HepG2 (cell line): ENCODE measurements around the gene CSNK2B. TPM values are rescaled to one million over a fixed set of nuclear protein-coding genes. Genes with fewer than 3 reads are reported as not detected.

Experiments used
- ATF1 ChIP-seq: IDR thresholded peaks from 2 replicates; pipeline ENCODE4 v1.6.1; 2016; ENCODE audit warnings: mild to moderate bottlenecking, control low read depth
- ETS1 ChIP-seq: sonication (generic); formaldehyde crosslinking; IDR thresholded peaks from 2 replicates; pipeline ENCODE4 v1.4.0; 2020; ENCODE audit warnings: missing genetic modification reagents
- FUBP1 ChIP-seq: sonication (generic); formaldehyde crosslinking; IDR thresholded peaks from 2 replicates; pipeline ENCODE4 v1.5.1; 2020; ENCODE audit warnings: missing genetic modification reagents, mild to moderate bottlenecking, borderline replicate concordance
- HNF1A ChIP-seq, 2 experiments: sonication (generic) in 1 of 2; formaldehyde crosslinking in 1 of 2; IDR thresholded peaks; 2 replicates each; pipeline versions ENCODE4 v1.4.0 to v1.6.1; 2016 to 2020; ENCODE audit warnings: borderline replicate concordance in 1 of 2, low read depth in 1 of 2, mild to moderate bottlenecking in 1 of 2, missing genetic modification reagents in 1 of 2
- HNRNPL ChIP-seq: fragments of 200-400 bp; formaldehyde crosslinking; IDR thresholded peaks from 2 replicates; pipeline ENCODE4 v1.6.1; 2017; ENCODE audit warnings: mild to moderate bottlenecking, low read depth, low read length
- KDM1A ChIP-seq: IDR thresholded peaks from 2 replicates; pipeline ENCODE4 v1.6.1; 2016; ENCODE audit warnings: missing compliant biosample characterization
- NFAT5 ChIP-seq: sonication (generic); formaldehyde crosslinking; IDR thresholded peaks from 2 replicates; pipeline ENCODE4 v1.4.0; 2020; ENCODE audit warnings: missing genetic modification reagents
- RELA ChIP-seq: sonication (generic); formaldehyde crosslinking; IDR thresholded peaks from 2 replicates; pipeline ENCODE4 v1.4.0; 2020; ENCODE audit warnings: missing genetic modification reagents
- TEAD3 ChIP-seq: optimal IDR thresholded peaks from 2 replicates; pipeline ENCODE3; 2016; ENCODE audit warnings: borderline replicate concordance
- ZBTB14 ChIP-seq: sonication (generic); formaldehyde crosslinking; IDR thresholded peaks from 2 replicates; pipeline ENCODE4 v1.4.0; 2020; ENCODE audit warnings: missing genetic modification reagents
- ZNF414 ChIP-seq: sonication (generic); formaldehyde crosslinking; IDR thresholded peaks from 2 replicates; pipeline ENCODE4 v1.5.0; 2020; ENCODE audit warnings: missing genetic modification reagents
- ZNF563 ChIP-seq: sonication (generic); formaldehyde crosslinking; IDR thresholded peaks from 2 replicates; pipeline ENCODE4 v1.8.0; 2022; ENCODE audit warnings: mild to moderate bottlenecking, moderate library complexity, missing genetic modification reagents
- polyA plus RNA-seq, 8 experiments: library from polyadenylated mRNA; depleted of rRNA in 3 of 8; stranded (reverse) in 7 of 8; unstranded in 1 of 8; fragments of >200 nt; fragmentation: Illumina TruSeq in 4 of 8; extraction: Trizol in 4 of 8; gene quantifications; 2 replicates each; pipeline versions ENCODE4 v1.2.1 to v1.2.3, GENCODE V29; 2011 to 2016; ENCODE audit warnings: low read depth in 4 of 8, missing spikeins in 1 of 8, mixed read lengths in 1 of 8; ENCODE audit not compliant: insufficient read depth in 1 of 8
- total RNA-seq, 5 experiments: library from RNA; depleted of rRNA; stranded (reverse); fragments of >200 nt; fragmentation: Illumina TruSeq; extraction: Trizol; gene quantifications; 2 replicates each; pipeline ENCODE4 v1.2.3, GENCODE V29; 2016; ENCODE audit warnings: low read depth in 1 of 5

CSNK2B gene
- total and polyA plus RNA-seq, 2 of the 13 experiments (the other 11 are each of a cell fraction or from before 2014, with no cell fraction given) = 111 to 296 TPM

GRCh38 chr6:31665501-31666336 lies at the start of gene CSNK2B (continued):
- TF ChIP-seq FUBP1 (CRISPR knock-in tag) = no peak
- peak; percentile 57; the same call in 1 of the 2 replicates for TF ChIP-seq ZNF563 (CRISPR knock-in tag)
- peak; percentile 79; the same call in 1 of the 2 replicates for TF ChIP-seq ATF1
- no peak for TF ChIP-seq RELA (CRISPR knock-in tag)
- TF ChIP-seq ZBTB14 = no peak; the same call in none of the 2 replicates
- TF ChIP-seq ZNF414 (CRISPR knock-in tag) = no peak
- no peak for TF ChIP-seq ETS1 (CRISPR knock-in tag)
- TF ChIP-seq KDM1A (CRISPR knock-in tag) = no peak
- TF ChIP-seq HNRNPL = peak; percentile 80; the same call in 1 of the 2 replicates
- TF ChIP-seq HNF1A (IDR thresholded peaks at IDR 0.05; ENCODE audit: low read depth) = 0 out of 2 replicates have a peak, but pooled peaks have one; percentile 37
- peak; percentile 51; the same call in 1 of the 2 replicates for TF ChIP-seq HNF1A (CRISPR knock-in tag; IDR thresholded peaks at IDR 0.05; ENCODE audit: borderline replicate concordance)
- TF ChIP-seq TEAD3 (CRISPR knock-in tag) = no peak
- TF ChIP-seq NFAT5 (CRISPR knock-in tag) = 0 out of 2 replicates have a peak, but pooled peaks have one; percentile 63
